HG02840 (cell line): Measurements from ENCODE around the gene KLHL30.

Experiments used
- ATAC-seq: cut with Tn5 transposase; IDR thresholded peaks from one replicate; pipeline ENCODE4 v1.9.1; 2021; ENCODE audit warnings: mild to moderate bottlenecking, moderate library complexity, moderate number of reproducible peaks; ENCODE audit not compliant: unreplicated experiment, low FRiP score

KLHL30 gene

GRCh38 chr2:238138331-238139195 lies at the start of gene KLHL30:
KLHL30 (plus strand) TSS chr2:238138668; CDS start chr2:238140755, 2,087 bp downstream.
- no peak for ATAC-seq

- no peak for ATAC-seq
These were observed 47.6 kb upstream of the KLHL30 start for GRCh38 chr2:238090887-238091286.

- ATAC-seq, result no peak
These were observed 46.9 kb upstream of the KLHL30 start for GRCh38 chr2:238091436-238092060.

- ATAC-seq, result no peak
These were observed 45.9 kb upstream of the KLHL30 start for GRCh38 chr2:238092486-238093035.

- no peak for ATAC-seq
These were observed 45.0 kb upstream of the KLHL30 start for GRCh38 chr2:238093181-238094140.

- no peak for ATAC-seq
These were observed 43.9 kb upstream of the KLHL30 start for GRCh38 chr2:238094438-238095022.

- ATAC-seq, result no peak
These were observed 43.3 kb upstream of the KLHL30 start for GRCh38 chr2:238095143-238095542.

- no peak for ATAC-seq
These were observed 42.0 kb upstream of the KLHL30 start for GRCh38 chr2:238096311-238097011.

GRCh38 chr2:238097201-238097987 lies 41.1 kb upstream of the KLHL30 start:
- no peak for ATAC-seq

- peak; percentile 61 for ATAC-seq
These were observed 40.2 kb upstream of the KLHL30 start for GRCh38 chr2:238097988-238098871.

- ATAC-seq, result peak; percentile 14
These were observed 39.4 kb upstream of the KLHL30 start for GRCh38 chr2:238098901-238099713.

GRCh38 chr2:238099714-238100048 lies 38.8 kb upstream of the KLHL30 start:
- ATAC-seq, result no peak

GRCh38 chr2:238100049-238100820 lies 38.2 kb upstream of the KLHL30 start, which contains the start of gene ESPNL:
ESPNL (plus strand) TSS chr2:238100340; CDS start chr2:238100420, 80 bp downstream.
- no peak for ATAC-seq

- no peak for ATAC-seq
These were observed 37.4 kb upstream of the KLHL30 start for GRCh38 chr2:238100821-238101771.
